GM18505 (cell line): ENCODE data around the gene ZNF280D.

Source experiments
- ATAC-seq: cut with Tn5 transposase; IDR thresholded peaks from one replicate; pipeline ENCODE4 v1.9.1; 2021; ENCODE audit not compliant: unreplicated experiment
- POLR2A ChIP-seq: IDR thresholded peaks from 4 replicates; pipeline ENCODE4 v1.6.1; 2011; ENCODE audit warnings: borderline replicate concordance; ENCODE audit not compliant: insufficient read depth, insufficient read length; ENCODE audit errors: extremely low read depth

The ZNF280D gene

DNA sequence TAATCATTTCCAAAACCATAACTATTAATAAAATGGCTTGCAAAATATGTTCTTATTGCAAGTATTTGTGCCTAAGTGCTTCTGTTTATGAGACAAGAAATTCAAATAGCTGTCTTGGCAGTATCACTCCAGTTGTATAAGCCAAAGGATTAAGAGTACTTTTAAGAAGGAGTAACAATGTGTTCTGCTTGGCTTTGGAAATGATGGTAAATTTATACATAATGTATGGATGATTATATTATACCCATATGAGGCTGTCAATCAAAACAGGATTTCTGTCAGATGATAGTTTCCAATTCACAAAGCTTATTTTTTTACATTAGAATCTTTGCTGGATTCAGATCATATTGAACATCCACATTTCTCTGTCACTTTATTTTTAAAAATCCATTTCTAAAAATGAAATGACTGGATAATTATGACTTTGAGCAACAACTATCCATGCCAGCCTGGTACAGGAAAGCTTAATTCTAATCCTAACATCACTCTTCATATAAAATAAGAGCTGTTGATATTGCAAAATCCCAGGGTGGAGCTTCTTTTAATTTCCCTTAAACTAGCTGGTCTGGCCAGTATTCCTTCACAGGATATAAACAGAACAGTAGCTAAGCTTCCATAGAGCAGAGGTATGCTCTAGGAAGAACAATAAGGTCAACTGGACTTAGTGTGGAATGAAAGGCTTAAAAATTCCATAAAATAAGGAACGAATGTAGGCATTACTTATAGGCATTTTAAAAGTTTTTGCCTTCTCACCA, 30.0 kb upstream of the ZNF280D start:
- no peak for TF ChIP-seq POLR2A
- ATAC-seq = no peak

DNA sequence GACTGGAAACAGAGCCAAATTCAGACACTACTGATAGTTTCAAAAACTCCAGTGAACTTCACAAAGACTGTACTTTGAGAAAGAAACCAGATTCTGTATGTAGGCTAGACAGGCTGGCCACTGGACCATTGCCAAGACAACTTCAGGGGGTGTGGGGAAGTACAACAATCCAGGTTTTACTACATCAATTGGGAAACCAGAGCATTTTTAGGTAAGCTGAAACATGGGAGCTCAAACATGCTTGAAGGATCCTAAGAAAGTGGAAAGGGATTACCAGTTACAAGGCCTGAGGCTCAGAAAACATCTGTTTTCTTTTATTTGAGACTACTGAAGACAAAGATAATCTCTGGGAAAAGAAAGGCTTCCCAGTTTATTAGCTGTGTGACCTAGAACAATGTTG, 26.9 kb upstream of the ZNF280D start:
- no peak for ATAC-seq
- no peak for TF ChIP-seq POLR2A

DNA sequence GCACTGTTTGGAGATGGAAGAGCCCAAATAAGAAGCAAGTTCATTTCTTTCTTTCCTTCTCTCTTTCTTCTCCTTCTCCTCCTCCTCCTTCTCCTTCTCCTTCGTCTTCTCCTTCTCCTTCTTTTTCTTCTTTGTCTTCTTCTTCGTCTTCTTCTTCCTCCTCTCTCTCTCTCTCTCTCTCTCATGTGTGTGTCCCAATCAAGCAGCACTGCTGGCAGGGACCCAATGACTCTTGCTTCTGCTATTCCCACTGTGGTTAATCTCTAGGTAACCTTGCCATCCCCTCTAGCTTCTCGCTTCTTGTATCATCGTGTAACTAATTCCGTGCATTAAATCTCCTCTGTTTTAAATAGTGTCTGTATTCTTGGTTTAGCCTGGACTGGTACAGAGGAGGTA, 26.1 kb upstream of the ZNF280D start:
- no peak for TF ChIP-seq POLR2A
- no peak for ATAC-seq

DNA sequence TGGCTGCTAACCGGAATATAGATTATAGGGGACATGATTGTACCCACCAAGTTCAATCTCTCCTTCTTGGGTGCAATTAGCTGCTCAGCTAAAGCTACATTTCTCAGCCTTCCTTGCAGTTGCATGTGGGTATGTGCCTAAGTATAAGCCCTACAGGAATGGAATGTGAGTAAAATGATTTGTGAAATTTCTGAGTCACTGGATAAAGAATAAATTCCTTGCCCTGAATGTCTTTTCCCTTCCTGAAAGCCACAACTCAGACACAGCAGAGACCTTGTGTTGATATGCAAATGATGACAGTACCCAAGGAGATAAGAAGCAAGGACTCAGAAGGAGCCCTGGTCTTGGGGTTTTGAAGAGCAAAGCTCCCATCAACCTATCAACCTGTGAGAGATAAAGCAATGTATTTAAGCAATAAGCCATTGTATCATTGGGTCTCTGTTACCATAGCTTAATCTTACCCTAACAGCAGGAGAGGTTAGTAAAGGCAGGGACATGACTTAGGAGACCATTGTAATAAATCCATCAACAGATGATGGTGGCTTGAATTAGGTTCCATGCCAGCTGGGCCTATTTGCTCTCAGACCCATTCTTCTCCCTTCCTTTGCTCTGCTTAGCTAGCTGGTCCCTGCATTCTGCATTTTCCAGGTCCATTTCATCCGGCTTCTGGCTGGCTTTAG, 25.6 kb upstream of the ZNF280D start:
- no peak for ATAC-seq
- TF ChIP-seq POLR2A = no peak

DNA sequence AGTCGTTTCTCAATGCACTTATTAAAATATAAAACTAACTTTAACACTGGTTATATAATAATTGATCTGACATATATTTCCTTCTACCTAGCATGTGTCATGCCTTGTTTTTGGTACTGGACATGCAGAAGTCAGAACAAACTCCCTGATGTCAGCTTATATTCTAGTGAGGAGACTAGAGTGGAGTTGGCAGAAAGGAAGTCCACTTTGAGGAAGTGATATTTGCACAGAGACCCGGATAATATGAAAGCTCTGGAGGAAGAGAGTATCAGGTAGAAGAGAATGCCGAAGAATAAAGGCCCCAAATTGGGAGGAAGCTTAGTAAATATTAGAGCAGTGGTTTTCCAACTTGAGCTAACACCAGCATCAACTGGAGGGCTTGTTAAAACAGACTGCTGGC, 24.6 kb upstream of the ZNF280D start:
- no peak for TF ChIP-seq POLR2A
- ATAC-seq = no peak

DNA sequence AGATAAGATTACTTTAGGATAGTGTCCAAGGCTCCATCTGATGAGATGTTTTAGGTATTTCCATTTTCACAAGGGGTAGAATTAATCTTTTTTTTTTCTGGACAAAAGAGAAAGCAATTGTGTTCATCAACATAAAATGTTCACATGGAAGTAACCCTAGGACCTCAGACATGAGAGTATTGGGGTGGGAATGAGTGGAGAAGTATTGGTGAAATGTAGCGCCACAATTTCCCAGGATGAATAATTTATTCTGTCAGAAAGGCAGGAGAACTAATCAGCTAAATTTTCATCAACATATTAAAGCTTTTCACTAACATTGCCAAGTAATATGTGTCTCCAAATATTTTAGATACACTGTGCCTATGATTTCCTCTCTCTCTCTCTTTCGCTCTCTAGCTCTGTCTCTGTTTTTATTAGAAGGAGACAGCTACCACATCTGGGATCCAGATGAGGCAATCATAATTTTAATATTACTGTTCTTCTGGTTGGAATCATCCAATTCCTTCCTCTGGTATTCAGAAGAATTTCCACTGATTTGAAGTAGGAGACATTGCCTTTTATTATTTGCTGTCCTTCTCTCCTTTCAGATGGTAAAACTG, 21.6 kb upstream of the ZNF280D start:
- no peak for ATAC-seq
- no peak for TF ChIP-seq POLR2A

DNA sequence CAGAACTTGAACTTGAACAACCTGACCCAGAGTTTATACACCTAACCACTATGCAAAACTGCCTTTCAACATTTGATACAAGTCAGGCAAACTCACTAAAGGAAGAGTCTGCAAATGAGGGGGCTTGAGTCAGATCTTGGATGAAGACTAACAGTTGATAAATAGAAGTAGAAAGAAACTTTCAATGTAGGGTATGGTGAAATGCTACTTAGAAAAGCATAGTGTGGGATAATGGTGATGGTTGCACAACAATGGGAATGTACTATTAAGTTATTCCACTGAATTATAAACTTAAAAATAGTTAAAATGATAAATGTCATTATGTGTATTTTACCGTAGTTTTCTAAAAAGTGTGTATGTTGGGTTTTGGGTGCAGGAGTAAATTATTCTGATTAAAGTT, 19.7 kb upstream of the ZNF280D start:
- TF ChIP-seq POLR2A = no peak
- ATAC-seq = no peak

DNA sequence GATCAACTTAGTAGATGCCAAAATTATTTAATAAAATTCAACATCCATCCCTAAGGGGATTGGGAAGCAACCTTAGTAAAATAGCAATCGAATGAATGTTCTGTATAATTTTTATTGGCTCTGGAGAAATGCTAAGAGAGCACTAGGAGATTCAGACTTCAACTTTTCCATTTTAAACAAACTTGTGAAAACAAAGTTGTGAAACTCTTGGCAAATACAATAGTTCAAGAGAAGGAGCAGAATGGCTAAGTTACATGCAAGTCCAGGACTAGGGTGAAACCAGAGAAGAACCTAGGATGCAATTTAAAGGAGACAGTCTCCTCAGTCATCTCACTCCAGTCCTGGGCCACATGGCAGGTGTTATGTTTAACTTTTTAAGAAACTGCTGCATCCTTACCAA, 16.7 kb upstream of the ZNF280D start:
- no peak for TF ChIP-seq POLR2A
- ATAC-seq = no peak

DNA sequence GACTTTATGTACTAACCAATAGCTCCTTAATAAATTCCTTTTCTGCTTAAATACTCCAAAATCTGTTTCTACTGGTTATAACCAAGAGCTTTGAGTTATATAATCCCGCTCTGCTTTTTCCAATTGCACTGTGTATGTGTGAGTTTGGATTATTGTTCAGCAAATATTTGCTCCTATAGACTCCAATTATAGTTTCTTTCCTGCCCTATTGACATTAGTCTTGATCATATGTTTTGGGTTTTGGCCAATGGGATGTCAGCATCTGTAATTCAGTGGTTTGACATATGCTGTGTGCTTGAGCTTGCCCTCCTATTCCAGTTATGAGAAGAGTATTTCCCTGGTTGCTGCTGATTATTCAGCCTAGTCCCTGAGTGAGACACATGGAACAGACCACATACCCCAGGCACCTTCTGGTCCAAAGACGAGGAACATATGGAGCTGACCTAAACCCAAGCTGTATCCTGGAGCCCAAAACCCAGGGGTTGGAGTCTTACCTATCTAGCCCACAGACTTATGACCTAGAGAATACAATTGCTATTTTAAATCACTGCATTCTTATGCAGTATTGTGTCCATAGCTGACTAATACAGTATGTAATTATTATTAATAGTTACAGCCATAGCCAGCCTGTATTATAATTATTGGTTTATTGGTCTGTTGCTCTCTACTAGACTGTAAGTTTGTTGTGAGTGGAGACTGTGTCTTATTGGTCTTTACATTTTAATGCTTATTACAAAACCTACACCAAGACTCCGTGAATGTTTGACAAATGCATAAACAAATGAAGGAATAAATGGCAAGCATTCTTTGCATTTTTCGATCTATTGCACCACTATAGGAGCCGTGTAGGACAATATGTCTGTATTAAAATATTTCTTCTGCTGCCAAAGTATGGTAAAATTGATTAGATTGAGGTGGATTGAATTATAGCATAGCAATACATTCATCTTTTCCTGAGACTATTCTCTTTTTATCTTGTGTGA, 11.7 kb upstream of the ZNF280D start:
- no peak for TF ChIP-seq POLR2A
- ATAC-seq = no peak

DNA sequence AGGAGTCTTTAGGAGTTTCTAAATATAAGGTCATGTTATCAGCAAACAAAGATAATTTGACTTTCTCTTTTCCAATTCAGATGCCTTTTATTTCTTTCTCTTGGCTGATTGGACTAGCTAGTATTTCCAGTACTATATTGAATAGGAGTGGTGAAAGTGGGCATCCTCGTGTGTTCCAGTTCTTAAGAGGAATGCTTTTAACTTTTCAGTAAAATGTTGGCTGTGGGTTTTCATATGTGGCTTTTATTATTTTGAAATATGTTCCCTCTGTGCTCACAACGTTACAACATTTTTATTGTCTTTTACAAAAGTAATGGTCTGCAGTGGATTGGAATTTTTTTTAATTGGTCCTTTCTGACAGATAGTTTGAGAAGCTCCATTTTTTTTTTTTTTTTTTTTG, 8.2 kb upstream of the ZNF280D start:
- no peak for TF ChIP-seq POLR2A
- ATAC-seq = no peak

DNA sequence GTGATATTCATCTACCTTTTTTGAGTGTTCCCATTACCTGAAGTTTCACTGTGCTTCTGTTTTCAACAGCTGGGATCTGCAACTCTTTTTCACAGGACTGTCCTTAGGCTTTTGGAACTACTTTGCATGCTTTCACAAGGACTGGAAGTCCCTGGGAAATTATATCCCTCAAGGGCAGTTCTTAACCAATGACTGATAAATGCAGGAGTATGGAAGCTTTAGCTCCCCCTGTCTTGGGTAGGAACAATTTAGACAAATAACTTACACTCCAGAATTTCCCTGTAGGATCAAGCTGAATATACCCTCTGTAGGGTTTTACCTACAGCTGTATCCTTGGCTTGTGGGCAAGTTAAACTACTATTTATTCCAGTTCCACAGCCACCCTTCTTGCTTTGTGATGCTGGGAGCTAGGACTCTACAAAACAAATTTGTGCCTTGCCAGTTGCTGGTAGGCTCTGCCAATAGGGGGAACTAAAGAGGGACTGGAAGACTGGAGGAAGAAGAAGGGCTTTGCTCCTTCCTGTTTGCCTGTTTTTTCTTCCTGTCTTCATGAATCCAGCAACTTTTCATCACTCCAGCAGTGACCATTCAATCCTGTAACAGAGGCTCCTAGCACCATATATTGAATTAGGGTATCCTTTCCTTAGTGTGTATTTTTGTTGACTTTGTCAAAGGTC, 6.8 kb upstream of the ZNF280D start:
- no peak for TF ChIP-seq POLR2A
- ATAC-seq = no peak

DNA sequence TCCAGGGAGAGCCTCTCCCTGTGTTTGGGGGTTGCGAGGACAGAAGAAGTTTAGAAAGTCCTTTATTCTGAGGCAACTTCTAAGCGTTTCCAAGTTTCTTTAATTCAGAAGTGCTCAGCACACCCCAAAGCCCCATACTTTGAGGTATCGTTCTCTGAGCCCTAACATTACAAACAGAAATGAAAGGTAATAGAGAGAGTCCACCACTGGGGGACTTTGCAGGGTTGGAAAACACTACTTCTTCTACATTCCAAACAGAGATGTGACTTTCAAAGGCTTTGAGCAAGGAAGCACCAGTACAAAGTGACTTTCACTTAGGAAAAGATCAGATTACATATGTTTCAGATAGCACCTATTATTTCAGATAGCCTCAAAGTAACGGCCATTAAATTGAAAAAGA, 6.2 kb upstream of the ZNF280D start:
- TF ChIP-seq POLR2A = no peak
- ATAC-seq = no peak
